ENCODE results near the gene MYT1.

- TF ChIP-seq, protein P1, sequence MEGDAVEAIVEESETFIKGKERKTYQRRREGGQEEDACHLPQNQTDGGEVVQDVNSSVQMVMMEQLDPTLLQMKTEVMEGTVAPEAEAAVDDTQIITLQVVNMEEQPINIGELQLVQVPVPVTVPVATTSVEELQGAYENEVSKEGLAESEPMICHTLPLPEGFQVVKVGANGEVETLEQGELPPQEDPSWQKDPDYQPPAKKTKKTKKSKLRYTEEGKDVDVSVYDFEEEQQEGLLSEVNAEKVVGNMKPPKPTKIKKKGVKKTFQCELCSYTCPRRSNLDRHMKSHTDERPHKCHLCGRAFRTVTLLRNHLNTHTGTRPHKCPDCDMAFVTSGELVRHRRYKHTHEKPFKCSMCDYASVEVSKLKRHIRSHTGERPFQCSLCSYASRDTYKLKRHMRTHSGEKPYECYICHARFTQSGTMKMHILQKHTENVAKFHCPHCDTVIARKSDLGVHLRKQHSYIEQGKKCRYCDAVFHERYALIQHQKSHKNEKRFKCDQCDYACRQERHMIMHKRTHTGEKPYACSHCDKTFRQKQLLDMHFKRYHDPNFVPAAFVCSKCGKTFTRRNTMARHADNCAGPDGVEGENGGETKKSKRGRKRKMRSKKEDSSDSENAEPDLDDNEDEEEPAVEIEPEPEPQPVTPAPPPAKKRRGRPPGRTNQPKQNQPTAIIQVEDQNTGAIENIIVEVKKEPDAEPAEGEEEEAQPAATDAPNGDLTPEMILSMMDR (conservative IDR thresholded peaks at IDR 0.05), result no peak
- no peak for TF ChIP-seq ZFX (IDR thresholded peaks at IDR 0.05)
Observed at GRCh38 chr20:64206614-64207013, 42.4 kb downstream of the MYT1 start.
